ENCODE data around the gene NBAS.

GRCh38 chr2:15554525-15555218 is 6.5 kb downstream of the NBAS start:
- no peak for TF ChIP-seq CTCF (IDR thresholded peaks at IDR 0.05; ENCODE audit: low read depth, low read length)
- TF ChIP-seq EZH2phosphoT487 (IDR thresholded peaks at IDR 0.05; ENCODE audit: low read depth), result no peak
